ENCODE measurements around the gene DIABLO.
"Not testable (repeated sequence)": the region's sequence is repeated elsewhere in the genome, so short reads cannot be mapped to it uniquely, and the experiment has no call there.

DNA sequence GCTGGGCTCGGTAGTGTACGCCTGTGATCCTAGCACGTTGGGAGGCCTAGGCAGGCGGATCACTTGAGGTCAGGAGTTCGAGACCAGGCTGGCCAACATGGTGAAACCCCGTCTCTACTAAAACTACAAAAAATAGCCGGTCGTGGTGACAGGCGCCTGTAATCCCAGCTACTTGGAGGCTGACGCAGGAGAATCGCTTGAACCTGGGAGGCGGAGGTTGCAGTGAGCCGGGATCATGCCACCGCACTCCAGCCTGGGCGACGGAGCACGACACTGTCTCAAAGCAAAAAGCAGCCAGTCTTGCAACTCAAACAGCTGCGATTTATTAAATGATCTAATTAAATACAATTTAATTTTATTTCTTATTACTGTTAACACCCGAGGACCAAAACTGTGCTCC, 23.0 kb downstream of the DIABLO start:
- TF ChIP-seq EZH2 (optimal IDR thresholded peaks at IDR 0.05; ENCODE audit: low read depth, low read length); EZH2phosphoT487 (IDR thresholded peaks at IDR 0.05; ENCODE audit: low read length): not testable (repeated sequence)
- TF ChIP-seq, protein P1, sequence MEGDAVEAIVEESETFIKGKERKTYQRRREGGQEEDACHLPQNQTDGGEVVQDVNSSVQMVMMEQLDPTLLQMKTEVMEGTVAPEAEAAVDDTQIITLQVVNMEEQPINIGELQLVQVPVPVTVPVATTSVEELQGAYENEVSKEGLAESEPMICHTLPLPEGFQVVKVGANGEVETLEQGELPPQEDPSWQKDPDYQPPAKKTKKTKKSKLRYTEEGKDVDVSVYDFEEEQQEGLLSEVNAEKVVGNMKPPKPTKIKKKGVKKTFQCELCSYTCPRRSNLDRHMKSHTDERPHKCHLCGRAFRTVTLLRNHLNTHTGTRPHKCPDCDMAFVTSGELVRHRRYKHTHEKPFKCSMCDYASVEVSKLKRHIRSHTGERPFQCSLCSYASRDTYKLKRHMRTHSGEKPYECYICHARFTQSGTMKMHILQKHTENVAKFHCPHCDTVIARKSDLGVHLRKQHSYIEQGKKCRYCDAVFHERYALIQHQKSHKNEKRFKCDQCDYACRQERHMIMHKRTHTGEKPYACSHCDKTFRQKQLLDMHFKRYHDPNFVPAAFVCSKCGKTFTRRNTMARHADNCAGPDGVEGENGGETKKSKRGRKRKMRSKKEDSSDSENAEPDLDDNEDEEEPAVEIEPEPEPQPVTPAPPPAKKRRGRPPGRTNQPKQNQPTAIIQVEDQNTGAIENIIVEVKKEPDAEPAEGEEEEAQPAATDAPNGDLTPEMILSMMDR (IDR thresholded peaks at IDR 0.05; ENCODE audit: low read length) = not testable (repeated sequence)

Measured in MM.1S (cell line).